GM08714 (cell line): ENCODE results near the gene PAMR1.
"Not testable (repeated sequence)": the region's sequence is repeated elsewhere in the genome, so short reads cannot be mapped to it uniquely, and the experiment has no call there.

Experiments used
- H3K4me3 ChIP-seq: fragments of 200-500 bp; sonication (Bioruptor generic); 2 replicates; pipeline ENCODE4 v1.5.1; 2014; ENCODE audit warnings: mild to moderate bottlenecking, low read length, inconsistent platforms
- ZNF274 ChIP-seq: IDR thresholded peaks from 2 replicates; pipeline ENCODE4 v1.6.1; 2012; ENCODE audit warnings: mild to moderate bottlenecking, low read depth, low read length

The PAMR1 gene

GRCh38 chr11:35553021-35553420 is 27.6 kb upstream of the PAMR1 start:
- TF ChIP-seq ZNF274: no peak
- no peak overlapping the region for H3K4me3 ChIP-seq

GRCh38 chr11:35552616-35553015 is 27.2 kb upstream of the PAMR1 start:
- H3K4me3 ChIP-seq: no peak overlapping the region
- TF ChIP-seq ZNF274: no peak

- H3K4me3 ChIP-seq: no peak overlapping the region
- TF ChIP-seq ZNF274: no peak
These were observed 25.1 kb upstream of the PAMR1 start for GRCh38 chr11:35550374-35551036.

- TF ChIP-seq ZNF274: no peak
These were observed 24.4 kb upstream of the PAMR1 start for GRCh38 chr11:35549787-35550186.

GRCh38 chr11:35548925-35549561 is 23.6 kb upstream of the PAMR1 start:
- H3K4me3 ChIP-seq: no peak overlapping the region
- no peak for TF ChIP-seq ZNF274

More at GRCh38 chr11:35549787-35550186, 24.4 kb upstream of the PAMR1 start:
- H3K4me3 ChIP-seq: no peak overlapping the region

- H3K4me3 ChIP-seq: not testable (repeated sequence)
These were observed 22.6 kb upstream of the PAMR1 start for GRCh38 chr11:35547995-35548394.

GRCh38 chr11:35546317-35546716 is 20.9 kb upstream of the PAMR1 start:
- no peak overlapping the region for H3K4me3 ChIP-seq
- TF ChIP-seq ZNF274: no peak

- H3K4me3 ChIP-seq: no peak overlapping the region
- no peak for TF ChIP-seq ZNF274
These were observed 20.1 kb upstream of the PAMR1 start for GRCh38 chr11:35545391-35546003.

- no peak overlapping the region for H3K4me3 ChIP-seq
- TF ChIP-seq ZNF274: no peak
These were observed 18.1 kb upstream of the PAMR1 start for GRCh38 chr11:35543481-35543880.

- no peak overlapping the region for H3K4me3 ChIP-seq
- TF ChIP-seq ZNF274: no peak
These were observed 16.4 kb upstream of the PAMR1 start for GRCh38 chr11:35541621-35542375.

- TF ChIP-seq ZNF274: no peak
- no peak overlapping the region for H3K4me3 ChIP-seq
These were observed 15.1 kb upstream of the PAMR1 start for GRCh38 chr11:35540526-35540925.

- no peak for TF ChIP-seq ZNF274
- H3K4me3 ChIP-seq: no peak overlapping the region
These were observed 14.4 kb upstream of the PAMR1 start for GRCh38 chr11:35539781-35540281.

- TF ChIP-seq ZNF274: no peak
- H3K4me3 ChIP-seq: no peak overlapping the region
These were observed 13.8 kb upstream of the PAMR1 start for GRCh38 chr11:35539256-35539655.

GRCh38 chr11:35536470-35536869 is 11.1 kb upstream of the PAMR1 start:
- no peak overlapping the region for H3K4me3 ChIP-seq
- no peak for TF ChIP-seq ZNF274
